ENCODE data around the gene CDKN1C. TPM values are rescaled to one million over a fixed set of nuclear protein-coding genes. Genes with fewer than 3 reads are reported as not detected.

The CDKN1C gene
- total and polyA plus RNA-seq, 2 of the 8 experiments (the other 6 are each of a cell fraction or from before 2014, with no cell fraction given), result 12.8 to 14.1 TPM

GRCh38 chr11:2910401-2910955, 24.9 kb upstream of the CDKN1C start:
- H2BK120ac ChIP-seq (replicated peaks; ENCODE audit: low read depth, low read length), result no peak overlapping the region
- H4K5ac ChIP-seq (ENCODE audit: insufficient read length, low read depth, low read length), result no peak overlapping the region
- no peak overlapping the region for H3K4ac ChIP-seq (replicated peaks; ENCODE audit: insufficient read length, low read depth, low read length)
- DNase-seq (ENCODE audit: low read depth in 1 of 2, low spot score in 2 of 2) (no peak), FAIRE-seq (no peak)
- no peak overlapping the region for H3K23ac ChIP-seq (ENCODE audit: insufficient read length)
- H3K27me3 ChIP-seq (replicated peaks in 1 of 4; ENCODE audit: control insufficient read depth in 3 of 4, extremely low read depth in 1 of 4, insufficient read depth in 3 of 4, low read length in 3 of 4), result no peaks in the 10 kb centered on the region; a peak in 1 of 7 replicates
- H3K9ac ChIP-seq (replicated peaks in 1 of 4; ENCODE audit: extremely low read depth in 1 of 4, low read depth in 3 of 4, low read length in 3 of 4), result no peak overlapping the region
- H2BK12ac ChIP-seq (ENCODE audit: low read depth, low read length), result no peak overlapping the region
- peaks cover 0 to 4% of the 10 kb centered on the region in 2 experiments for H4K20me1 ChIP-seq (replicated peaks in 1 of 2; ENCODE audit: control insufficient read depth in 1 of 2, insufficient read depth in 2 of 2, low read length in 2 of 2)
- no peak overlapping the region for H3K18ac ChIP-seq (ENCODE audit: extremely low read depth, low read length)
- H3K9me3 ChIP-seq (ENCODE audit: insufficient read depth in 2 of 2, low read depth in 1 of 2, low read length in 1 of 2), result no peaks in the 10 kb centered on the region
- H3K4me1 ChIP-seq (replicated peaks in 1 of 4; ENCODE audit: control insufficient read depth in 3 of 4, insufficient read depth in 4 of 4, low read length in 3 of 4), result peaks cover 0 to 19% (median 8%) of the 10 kb centered on the region in 4 experiments; a peak in 4 of 7 replicates
- TF ChIP-seq YY1 (IDR thresholded peaks at IDR 0.05; ENCODE audit: low read depth, low read length) (no peak), TCF12 (IDR thresholded peaks at IDR 0.05; ENCODE audit: low read depth, low read length) (no peak), ATF3 (IDR thresholded peaks at IDR 0.05; ENCODE audit: insufficient read depth, low read depth, low read length) (no peak), TAF1 (IDR thresholded peaks at IDR 0.05; ENCODE audit: low read depth, low read length) (no peak), SRF (IDR thresholded peaks at IDR 0.05; ENCODE audit: low read depth, low read length) (no peak)
- TF ChIP-seq, protein P1, sequence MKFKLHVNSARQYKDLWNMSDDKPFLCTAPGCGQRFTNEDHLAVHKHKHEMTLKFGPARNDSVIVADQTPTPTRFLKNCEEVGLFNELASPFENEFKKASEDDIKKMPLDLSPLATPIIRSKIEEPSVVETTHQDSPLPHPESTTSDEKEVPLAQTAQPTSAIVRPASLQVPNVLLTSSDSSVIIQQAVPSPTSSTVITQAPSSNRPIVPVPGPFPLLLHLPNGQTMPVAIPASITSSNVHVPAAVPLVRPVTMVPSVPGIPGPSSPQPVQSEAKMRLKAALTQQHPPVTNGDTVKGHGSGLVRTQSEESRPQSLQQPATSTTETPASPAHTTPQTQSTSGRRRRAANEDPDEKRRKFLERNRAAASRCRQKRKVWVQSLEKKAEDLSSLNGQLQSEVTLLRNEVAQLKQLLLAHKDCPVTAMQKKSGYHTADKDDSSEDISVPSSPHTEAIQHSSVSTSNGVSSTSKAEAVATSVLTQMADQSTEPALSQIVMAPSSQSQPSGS (IDR thresholded peaks at IDR 0.05; ENCODE audit: low read length), result no peak
- POLR2A ChIA-PET (ENCODE audit: partially characterized antibody), result no interaction called here
- H2BK15ac ChIP-seq (ENCODE audit: low read length), result no peak overlapping the region
- WGBS, 2 experiments (ENCODE audit: extremely low coverage in 1 of 2, insufficient coverage in 1 of 2, insufficient read length in 1 of 2, insufficient replicate concordance in 2 of 2, low coverage in 1 of 2, low lambda C conversion rate in 2 of 2, missing lambda C conversion rate in 1 of 2), result 88% methylated on average over 13 of the region's 13 CpGs; no CpG with 5 or more reads in 1 of the 2 experiments
- H3K23me2 ChIP-seq (ENCODE audit: low read depth, low read length), result no peaks in the 10 kb centered on the region
- H2BK20ac ChIP-seq (ENCODE audit: low read length), result no peak overlapping the region
- CTCF ChIA-PET (ENCODE audit: partially characterized antibody), result interaction anchor here (0.6 to 1.6 kb wide), 7 partner anchors 16 to 378 kb away, joined by 3 to 5 read pairs (median 3); partner anchors contain the start of gene CDKN1C
- H3K14ac ChIP-seq (ENCODE audit: insufficient read length), result no peak overlapping the region
- H4K8ac ChIP-seq (ENCODE audit: extremely low read depth, insufficient read depth, low read length), result no peak overlapping the region
- H2BK5ac ChIP-seq (ENCODE audit: low read depth, low read length), result no peak overlapping the region
- no peaks in the 10 kb centered on the region for H3K79me1 ChIP-seq (ENCODE audit: low read depth, low read length)
- no peak overlapping the region for H4K91ac ChIP-seq (replicated peaks; ENCODE audit: insufficient read length, low read length)
- no peak overlapping the region for H3K4me2 ChIP-seq (ENCODE audit: insufficient read depth in 1 of 2, low read depth in 2 of 2, low read length in 2 of 2)
- no peak overlapping the region for H3K56ac ChIP-seq (replicated peaks; ENCODE audit: insufficient read length, low read depth, low read length)
- H2AFZ ChIP-seq (ENCODE audit: low read length), result no peak overlapping the region
- no peaks in the 10 kb centered on the region for H3K36me3 ChIP-seq (ENCODE audit: control insufficient read depth in 2 of 4, insufficient read depth in 4 of 4, low read length in 3 of 4)
- H3K4me3 ChIP-seq (ENCODE audit: extremely low read depth in 1 of 4, insufficient read depth in 2 of 4, low read depth in 3 of 4, low read length in 4 of 4), result no peak overlapping the region
- no peak overlapping the region for H3K27ac ChIP-seq (ENCODE audit: low read depth, low read length)
- no peak overlapping the region for H2AK5ac ChIP-seq (ENCODE audit: low read depth, low read length)
- no peaks in the 10 kb centered on the region for H3K79me2 ChIP-seq (ENCODE audit: control insufficient read depth in 1 of 2, insufficient read depth in 2 of 2, low read length in 2 of 2)

All from H1 (cell line).